ENCODE data around the gene CDK8.

The CDK8 gene

DNA sequence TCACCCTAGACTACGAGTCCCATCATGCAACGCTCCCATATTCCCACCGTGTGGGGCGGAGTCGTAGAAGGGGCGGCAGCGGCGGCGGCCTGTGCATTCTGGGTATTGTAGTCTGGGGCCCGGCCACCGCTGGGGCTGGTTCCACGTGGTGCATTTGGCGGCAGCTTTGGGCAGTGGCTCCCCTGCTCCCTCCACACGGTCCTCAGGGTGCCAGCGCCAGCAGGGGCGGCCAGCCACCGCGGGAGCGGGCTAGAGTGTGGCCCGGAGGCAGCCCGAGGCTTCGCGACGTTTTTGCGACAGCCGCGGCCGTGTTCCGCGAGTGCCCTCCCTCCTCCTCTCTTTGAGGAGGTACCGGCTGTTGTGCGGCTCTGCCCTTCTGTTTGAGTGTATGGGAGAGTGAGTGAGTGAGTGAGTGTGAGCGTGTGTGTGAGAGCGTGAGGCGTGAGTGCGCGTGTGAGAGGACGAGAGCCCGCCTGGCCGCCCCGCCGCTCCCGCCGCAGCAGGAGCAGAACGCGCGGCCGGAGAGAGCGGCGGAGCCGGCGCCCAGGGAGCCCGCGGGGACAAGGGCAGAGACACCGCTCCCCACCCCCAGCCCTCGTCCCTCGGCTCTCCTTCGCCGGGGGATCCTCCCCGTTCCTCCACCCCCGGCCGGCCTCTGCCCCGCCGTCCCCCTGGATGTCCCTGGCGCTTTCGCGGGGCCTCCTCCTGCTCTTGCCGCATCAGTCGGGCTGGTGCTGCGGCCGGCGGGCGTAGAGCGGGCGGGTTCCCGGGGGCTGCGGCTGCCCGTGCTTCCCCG is at the start of gene CDK8:
TSS of gene CDK8 (plus strand) at position 343 of the 796 bp plus-strand sequence. CDS start 513 bp downstream, outside the sequence.
- TF ChIP-seq, protein P1, sequence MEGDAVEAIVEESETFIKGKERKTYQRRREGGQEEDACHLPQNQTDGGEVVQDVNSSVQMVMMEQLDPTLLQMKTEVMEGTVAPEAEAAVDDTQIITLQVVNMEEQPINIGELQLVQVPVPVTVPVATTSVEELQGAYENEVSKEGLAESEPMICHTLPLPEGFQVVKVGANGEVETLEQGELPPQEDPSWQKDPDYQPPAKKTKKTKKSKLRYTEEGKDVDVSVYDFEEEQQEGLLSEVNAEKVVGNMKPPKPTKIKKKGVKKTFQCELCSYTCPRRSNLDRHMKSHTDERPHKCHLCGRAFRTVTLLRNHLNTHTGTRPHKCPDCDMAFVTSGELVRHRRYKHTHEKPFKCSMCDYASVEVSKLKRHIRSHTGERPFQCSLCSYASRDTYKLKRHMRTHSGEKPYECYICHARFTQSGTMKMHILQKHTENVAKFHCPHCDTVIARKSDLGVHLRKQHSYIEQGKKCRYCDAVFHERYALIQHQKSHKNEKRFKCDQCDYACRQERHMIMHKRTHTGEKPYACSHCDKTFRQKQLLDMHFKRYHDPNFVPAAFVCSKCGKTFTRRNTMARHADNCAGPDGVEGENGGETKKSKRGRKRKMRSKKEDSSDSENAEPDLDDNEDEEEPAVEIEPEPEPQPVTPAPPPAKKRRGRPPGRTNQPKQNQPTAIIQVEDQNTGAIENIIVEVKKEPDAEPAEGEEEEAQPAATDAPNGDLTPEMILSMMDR (conservative IDR thresholded peaks at IDR 0.05; ENCODE audit: low read depth, low read length) = no peak
- peak within 1 kb of the TSS; percentile 79 for H3K4me3 ChIP-seq (ENCODE audit: low read length)
- DNase-seq (ENCODE audit: low read depth) = peak; percentile 55

DNA sequence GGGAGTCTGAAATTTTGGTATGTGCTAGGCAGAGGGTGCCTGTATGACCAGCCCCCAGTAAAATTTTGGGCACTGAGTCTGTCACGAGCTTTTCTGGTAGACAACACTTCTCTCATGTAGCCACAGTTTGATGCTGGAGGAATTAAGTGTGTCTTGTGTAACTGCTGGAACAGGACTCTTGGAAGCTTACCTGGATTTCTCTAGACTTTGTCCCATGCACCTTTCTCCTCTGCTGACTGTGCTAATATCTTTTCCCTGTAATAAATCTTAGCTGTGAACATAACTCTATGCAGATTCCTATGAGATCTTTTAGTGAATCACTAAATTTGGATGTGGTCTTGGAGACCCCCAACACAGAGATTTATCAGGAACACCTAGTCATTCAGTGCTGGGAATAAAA is 45.6 kb upstream of the CDK8 start:
- TF ChIP-seq, protein P1 (conservative IDR thresholded peaks at IDR 0.05; ENCODE audit: low read depth, low read length) = no peak
- DNase-seq (ENCODE audit: low read depth) = no peak
- H3K4me3 ChIP-seq (ENCODE audit: low read length) = no peak overlapping the region

DNA sequence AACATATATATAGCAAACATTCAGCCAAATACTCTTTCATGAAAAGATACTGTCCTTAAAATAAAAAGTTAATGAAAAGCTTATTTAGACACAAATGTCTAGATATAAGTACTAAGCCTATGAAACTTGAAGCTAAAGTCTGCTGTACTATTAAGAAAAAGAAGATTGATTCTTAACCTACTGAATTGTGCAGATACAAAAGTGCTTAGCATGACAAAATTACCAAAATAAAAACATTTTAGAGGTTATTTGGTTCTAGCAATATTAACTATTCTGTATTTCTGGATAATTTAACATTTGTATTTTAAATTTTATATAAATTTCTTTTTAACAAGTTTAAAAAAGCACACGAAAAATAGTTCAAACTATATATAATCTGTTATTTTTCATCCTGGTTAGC is 40.6 kb upstream of the CDK8 start:
- DNase-seq (ENCODE audit: low read depth) = no peak
- no peak overlapping the region for H3K4me3 ChIP-seq (ENCODE audit: low read length)
- TF ChIP-seq, protein P1 (conservative IDR thresholded peaks at IDR 0.05; ENCODE audit: low read depth, low read length) = no peak

DNA sequence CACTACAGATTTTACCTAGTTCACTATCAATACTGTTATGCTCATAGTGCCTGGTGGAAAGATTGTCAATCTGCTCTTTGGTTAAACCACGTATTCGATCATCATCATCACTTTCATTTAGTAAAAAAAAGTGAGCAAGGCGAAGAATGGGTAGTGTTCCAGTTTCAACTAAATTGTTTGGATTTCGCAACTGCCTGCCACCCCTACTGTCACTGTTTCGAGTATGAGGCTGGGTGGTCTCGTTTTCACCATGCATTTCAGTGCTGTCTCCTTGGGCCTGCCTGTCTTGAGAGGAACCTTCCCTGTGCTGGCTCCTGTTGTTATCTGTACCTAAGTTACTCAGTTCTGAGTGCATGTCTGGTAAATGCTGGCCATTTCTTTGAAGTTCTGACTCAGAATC is 39.9 kb upstream of the CDK8 start:
- TF ChIP-seq, protein P1 (conservative IDR thresholded peaks at IDR 0.05; ENCODE audit: low read depth, low read length) = no peak
- DNase-seq (ENCODE audit: low read depth) = no peak
- H3K4me3 ChIP-seq (ENCODE audit: low read length) = no peak overlapping the region

DNA sequence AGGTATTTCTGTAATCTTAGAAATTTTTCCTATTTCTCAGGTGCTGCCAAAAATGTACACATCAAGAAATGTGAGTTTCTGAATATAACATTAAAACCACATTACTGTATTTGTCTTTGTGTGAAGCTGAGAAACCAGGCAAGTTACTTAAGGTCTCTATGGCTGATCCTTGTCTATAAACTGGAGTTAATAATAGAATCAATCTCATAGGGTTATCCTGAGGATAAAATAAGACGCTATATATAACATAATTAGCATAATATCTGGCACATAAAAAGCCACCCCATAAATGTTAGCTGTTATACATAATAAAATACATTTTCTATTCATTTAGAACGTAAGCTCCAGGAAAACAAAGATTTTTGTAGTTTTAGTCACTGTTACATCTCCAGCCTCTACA is 37.9 kb upstream of the CDK8 start:
- TF ChIP-seq, protein P1 (conservative IDR thresholded peaks at IDR 0.05; ENCODE audit: low read depth, low read length) = no peak
- no peak for DNase-seq (ENCODE audit: low read depth)
- no peak overlapping the region for H3K4me3 ChIP-seq (ENCODE audit: low read length)

DNA sequence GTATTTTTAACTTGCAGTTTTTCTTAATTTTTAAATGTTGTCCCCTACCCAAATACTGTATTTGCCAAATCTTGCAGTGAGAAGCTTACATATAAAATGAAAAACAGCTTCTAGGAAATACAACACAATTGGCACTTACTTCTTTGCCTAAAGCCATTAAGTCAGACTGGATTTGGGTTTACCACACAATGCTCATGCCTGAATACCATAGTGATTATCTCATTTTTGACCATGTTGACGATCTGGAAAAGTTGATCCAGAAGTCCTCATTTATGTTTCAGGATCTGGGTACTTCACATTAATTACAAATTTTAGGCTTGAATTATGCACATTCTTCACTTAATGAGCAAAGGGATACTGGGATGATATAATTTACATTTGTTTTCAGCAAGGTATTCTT is 34.2 kb upstream of the CDK8 start:
- no peak overlapping the region for H3K4me3 ChIP-seq (ENCODE audit: low read length)
- TF ChIP-seq, protein P1 (conservative IDR thresholded peaks at IDR 0.05; ENCODE audit: low read depth, low read length) = no peak
- DNase-seq (ENCODE audit: low read depth) = no peak

DNA sequence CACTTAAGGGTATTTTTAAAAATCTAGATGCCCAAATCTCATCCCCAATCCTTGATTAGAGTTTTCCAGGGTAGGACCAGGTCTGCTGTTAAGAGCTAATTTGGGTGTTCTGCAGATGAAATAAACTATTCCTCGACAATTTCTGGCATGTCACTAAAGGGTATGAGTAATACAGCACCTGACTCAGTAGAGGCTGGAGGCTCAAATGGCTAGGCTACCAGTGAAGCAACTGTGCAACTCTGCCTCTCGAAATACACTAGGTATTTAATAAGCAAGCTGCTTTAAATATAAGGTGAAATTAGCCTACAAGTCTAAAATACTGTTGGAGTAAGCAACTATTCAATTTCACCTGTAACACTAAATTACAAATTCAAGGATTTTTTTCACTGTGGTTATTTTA is 33.4 kb upstream of the CDK8 start:
- peak; percentile 38 for DNase-seq (ENCODE audit: low read depth)
- TF ChIP-seq, protein P1 (conservative IDR thresholded peaks at IDR 0.05; ENCODE audit: low read depth, low read length) = no peak
- peak overlapping the region; percentile 85 for H3K4me3 ChIP-seq (ENCODE audit: low read length)
